ENCODE measurements around the gene UBE2E2. TPM values are rescaled to one million over a fixed set of nuclear protein-coding genes. Genes with fewer than 3 reads are reported as not detected.

Gene UBE2E2
- total RNA-seq, 3 donors from 2014 or later (not counting 1 experiment from before 2014, with no cell fraction given) = 4.8 to 6.1 (median 5.3) TPM

- intact Hi-C loops (cut with micrococcal nuclease) = no loop called here
- no peaks in the 10 kb centered on the region for H3K9me3 Mint-ChIP-seq
- Histone ChIP-seq H3K4me1 (ENCODE audit: control insufficient read depth, insufficient read depth, low read length) (no peaks in the 10 kb centered on the region), H3K36me3 (ENCODE audit: control insufficient read depth, insufficient read depth, low read length) (no peaks in the 10 kb centered on the region), H3K9me3 (ENCODE audit: control insufficient read depth, insufficient read depth, low read length) (no peaks in the 10 kb centered on the region), H3K4me3 (ENCODE audit: low read length) (no peak overlapping the region), H3K27me3 (ENCODE audit: control insufficient read depth, insufficient read depth, low read length) (no peaks in the 10 kb centered on the region), H3K27ac (ENCODE audit: low read length) (no peak overlapping the region)
- WGBS (ENCODE audit: insufficient coverage) = 85% methylated on average over 2 of the region's 3 CpGs
- DNase-seq (no peak), ATAC-seq (no peak)
- no peak overlapping the region for H3K4me3 Mint-ChIP-seq
- no peaks in the 10 kb centered on the region for H3K36me3 Mint-ChIP-seq
- TF ChIP-seq, protein P1, sequence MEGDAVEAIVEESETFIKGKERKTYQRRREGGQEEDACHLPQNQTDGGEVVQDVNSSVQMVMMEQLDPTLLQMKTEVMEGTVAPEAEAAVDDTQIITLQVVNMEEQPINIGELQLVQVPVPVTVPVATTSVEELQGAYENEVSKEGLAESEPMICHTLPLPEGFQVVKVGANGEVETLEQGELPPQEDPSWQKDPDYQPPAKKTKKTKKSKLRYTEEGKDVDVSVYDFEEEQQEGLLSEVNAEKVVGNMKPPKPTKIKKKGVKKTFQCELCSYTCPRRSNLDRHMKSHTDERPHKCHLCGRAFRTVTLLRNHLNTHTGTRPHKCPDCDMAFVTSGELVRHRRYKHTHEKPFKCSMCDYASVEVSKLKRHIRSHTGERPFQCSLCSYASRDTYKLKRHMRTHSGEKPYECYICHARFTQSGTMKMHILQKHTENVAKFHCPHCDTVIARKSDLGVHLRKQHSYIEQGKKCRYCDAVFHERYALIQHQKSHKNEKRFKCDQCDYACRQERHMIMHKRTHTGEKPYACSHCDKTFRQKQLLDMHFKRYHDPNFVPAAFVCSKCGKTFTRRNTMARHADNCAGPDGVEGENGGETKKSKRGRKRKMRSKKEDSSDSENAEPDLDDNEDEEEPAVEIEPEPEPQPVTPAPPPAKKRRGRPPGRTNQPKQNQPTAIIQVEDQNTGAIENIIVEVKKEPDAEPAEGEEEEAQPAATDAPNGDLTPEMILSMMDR (IDR thresholded peaks at IDR 0.05) = no peak
- H3K27ac Mint-ChIP-seq = no peak overlapping the region
- no peaks in the 10 kb centered on the region for H3K4me1 Mint-ChIP-seq
- no peaks in the 10 kb centered on the region for H3K27me3 Mint-ChIP-seq (ENCODE audit: low read depth in 2 of 2)
These were observed 28.9 kb downstream of the UBE2E2 start for GRCh38 chr3:23232016-23232415.

GRCh38 chr3:23232854-23233253, 29.7 kb downstream of the UBE2E2 start:
- Mint-ChIP-seq H3K27ac (no peak overlapping the region), H3K27me3 (ENCODE audit: low read depth in 2 of 2) (no peaks in the 10 kb centered on the region), H3K36me3 (no peaks in the 10 kb centered on the region), H3K4me1 (no peaks in the 10 kb centered on the region), H3K9me3 (no peaks in the 10 kb centered on the region), H3K4me3 (no peak overlapping the region)
- Histone ChIP-seq H3K36me3 (ENCODE audit: control insufficient read depth, insufficient read depth, low read length) (no peaks in the 10 kb centered on the region), H3K4me3 (ENCODE audit: low read length) (no peak overlapping the region), H3K4me1 (ENCODE audit: control insufficient read depth, insufficient read depth, low read length) (no peaks in the 10 kb centered on the region), H3K27ac (ENCODE audit: low read length) (no peak overlapping the region), H3K9me3 (ENCODE audit: control insufficient read depth, insufficient read depth, low read length) (no peaks in the 10 kb centered on the region), H3K27me3 (ENCODE audit: control insufficient read depth, insufficient read depth, low read length) (no peaks in the 10 kb centered on the region)
- no peak for DNase-seq
- ATAC-seq = no peak
- intact Hi-C loops (cut with micrococcal nuclease) = no loop called here
- TF ChIP-seq, protein P1 (IDR thresholded peaks at IDR 0.05) = no peak
- WGBS (ENCODE audit: insufficient coverage) = 81% methylated on average over 1 of the region's 1 CpG

- Mint-ChIP-seq H3K9me3 (no peaks in the 10 kb centered on the region), H3K27me3 (ENCODE audit: low read depth in 2 of 2) (no peaks in the 10 kb centered on the region), H3K27ac (no peak overlapping the region), H3K36me3 (no peaks in the 10 kb centered on the region), H3K4me1 (no peaks in the 10 kb centered on the region), H3K4me3 (no peak overlapping the region)
- no peak overlapping the region for H3K4me3 ChIP-seq (ENCODE audit: low read length)
- no peaks in the 10 kb centered on the region for H3K27me3 ChIP-seq (ENCODE audit: control insufficient read depth, insufficient read depth, low read length)
- DNase-seq (no peak), ATAC-seq (no peak)
- no peaks in the 10 kb centered on the region for H3K4me1 ChIP-seq (ENCODE audit: control insufficient read depth, insufficient read depth, low read length)
- no peaks in the 10 kb centered on the region for H3K9me3 ChIP-seq (ENCODE audit: control insufficient read depth, insufficient read depth, low read length)
- H3K27ac ChIP-seq (ENCODE audit: low read length) = no peak overlapping the region
- 82% methylated on average over 1 of the region's 1 CpG for WGBS (ENCODE audit: insufficient coverage)
- H3K36me3 ChIP-seq (ENCODE audit: control insufficient read depth, insufficient read depth, low read length) = no peaks in the 10 kb centered on the region
- TF ChIP-seq, protein P1 (IDR thresholded peaks at IDR 0.05) = no peak
- intact Hi-C loops (cut with micrococcal nuclease) = no loop called here
These were observed 32.1 kb downstream of the UBE2E2 start for GRCh38 chr3:23235264-23235663.

- Histone ChIP-seq H3K4me1 (ENCODE audit: control insufficient read depth, insufficient read depth, low read length) (no peaks in the 10 kb centered on the region), H3K9me3 (ENCODE audit: control insufficient read depth, insufficient read depth, low read length) (no peaks in the 10 kb centered on the region), H3K4me3 (ENCODE audit: low read length) (no peak overlapping the region), H3K36me3 (ENCODE audit: control insufficient read depth, insufficient read depth, low read length) (no peaks in the 10 kb centered on the region), H3K27me3 (ENCODE audit: control insufficient read depth, insufficient read depth, low read length) (no peaks in the 10 kb centered on the region), H3K27ac (ENCODE audit: low read length) (no peak overlapping the region)
- Mint-ChIP-seq H3K27ac (no peak overlapping the region), H3K9me3 (no peaks in the 10 kb centered on the region), H3K4me1 (no peaks in the 10 kb centered on the region), H3K4me3 (no peak overlapping the region), H3K27me3 (ENCODE audit: low read depth in 2 of 2) (no peaks in the 10 kb centered on the region), H3K36me3 (no peaks in the 10 kb centered on the region)
- DNase-seq (no peak), ATAC-seq (no peak)
- TF ChIP-seq, protein P1 (IDR thresholded peaks at IDR 0.05) = no peak
- 91% methylated on average over 5 of the region's 6 CpGs for WGBS (ENCODE audit: insufficient coverage)
- intact Hi-C loops (cut with micrococcal nuclease) = no loop called here
These were observed 33.8 kb downstream of the UBE2E2 start for GRCh38 chr3:23236890-23237289.

All from natural killer cell (primary cell).